AG09309 (cell line): ENCODE results near the gene VWA5B1.
A peak's percentile ranks its signal among the peaks of the same experiment; 100 is the strongest.

Experiments
- DNase-seq: peaks from one replicate; pipeline ENCODE4 v3.0.0-alpha.2; 2010; ENCODE audit warnings: low read depth
- H3K4me3 ChIP-seq: 2 replicates; pipeline ENCODE4 v1.5.1; 2011; ENCODE audit warnings: mild to moderate bottlenecking, low read depth, low read length, moderate library complexity; ENCODE audit not compliant: control insufficient read depth
- CTCF ChIP-seq: IDR thresholded peaks from 2 replicates; pipeline ENCODE4 v1.5.1; 2011; ENCODE audit warnings: mild to moderate bottlenecking, low read depth, low read length, inconsistent platforms; ENCODE audit not compliant: insufficient read depth, control insufficient read depth; ENCODE audit errors: missing control alignments

VWA5B1 gene

GRCh38 chr1:20368866-20369470 is 78.3 kb downstream of the VWA5B1 start:
- H3K4me3 ChIP-seq: no peak overlapping the region
- DNase-seq: no peak
- TF ChIP-seq CTCF: no peak

GRCh38 chr1:20370698-20371097 is 80.0 kb downstream of the VWA5B1 start:
- peak; percentile 24 for DNase-seq
- no peak for TF ChIP-seq CTCF
- H3K4me3 ChIP-seq: no peak overlapping the region

GRCh38 chr1:20371411-20371810 is 80.7 kb downstream of the VWA5B1 start:
- no peak for TF ChIP-seq CTCF
- no peak overlapping the region for H3K4me3 ChIP-seq
- no peak for DNase-seq

- DNase-seq: no peak
- no peak overlapping the region for H3K4me3 ChIP-seq
- no peak for TF ChIP-seq CTCF
Measured at GRCh38 chr1:20371883-20372282, 81.2 kb downstream of the VWA5B1 start.

- no peak for TF ChIP-seq CTCF
- no peak overlapping the region for H3K4me3 ChIP-seq
- DNase-seq: no peak
Measured at GRCh38 chr1:20372676-20373075, 82.0 kb downstream of the VWA5B1 start.

GRCh38 chr1:20373286-20373685 is 82.6 kb downstream of the VWA5B1 start:
- DNase-seq: no peak
- TF ChIP-seq CTCF: no peak
- no peak overlapping the region for H3K4me3 ChIP-seq

GRCh38 chr1:20373764-20374163 is 83.1 kb downstream of the VWA5B1 start:
- DNase-seq: no peak

More at GRCh38 chr1:20373764-20374163, 83.1 kb downstream of the VWA5B1 start:
- TF ChIP-seq CTCF: no peak
- H3K4me3 ChIP-seq: no peak overlapping the region
